ENCODE data around the gene S100A11. TPM values are rescaled to one million over a fixed set of nuclear protein-coding genes. Genes with fewer than 3 reads are reported as not detected.

The S100A11 gene
- total RNA-seq, 2 donors from 2014 or later = 113 to 239 TPM

DNA sequence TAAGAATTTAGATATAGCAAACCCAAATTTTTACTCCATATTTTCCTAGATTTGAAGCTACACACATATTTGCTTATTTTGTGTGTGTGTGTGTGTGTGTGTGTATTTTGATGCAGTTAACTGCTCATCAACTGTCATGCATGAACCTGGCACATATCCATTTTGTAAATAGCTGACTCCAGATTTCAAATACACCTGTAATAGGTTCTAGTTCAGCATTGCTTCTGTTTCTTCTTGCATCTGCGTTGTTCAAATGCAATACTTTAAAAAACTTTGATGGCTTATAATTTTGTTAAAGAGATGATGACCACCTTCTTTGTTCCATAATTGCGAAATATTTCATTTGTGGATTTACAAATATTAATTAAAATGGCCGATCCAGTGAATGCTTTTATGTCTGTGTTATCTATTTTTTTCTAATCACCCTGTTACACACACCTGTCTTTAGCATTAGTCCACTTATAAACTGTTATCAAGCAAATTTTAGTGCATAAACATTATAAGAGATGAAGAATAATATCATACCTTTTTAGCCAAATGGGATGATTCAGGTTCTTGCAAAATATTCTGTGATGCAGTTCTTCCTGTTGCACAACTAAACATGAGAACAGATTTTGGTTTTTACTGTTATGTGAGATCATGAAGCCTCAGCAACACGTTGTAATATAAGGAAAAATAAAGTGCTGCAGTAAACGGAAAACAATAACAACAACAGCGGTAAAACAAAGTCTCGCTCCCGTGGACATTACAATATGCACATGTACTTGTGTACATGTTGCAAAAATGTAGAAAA is 12.7 kb upstream of the S100A11 start:
- Mint-ChIP-seq H3K9me3 (no peaks in the 10 kb centered on the region), H3K27me3 (peaks cover 8 to 10% of the 10 kb centered on the region in 2 donors), H3K36me3 (no peaks in the 10 kb centered on the region), H3K4me1 (ENCODE audit: low read depth in 2 of 2) (peaks cover 25 to 33% of the 10 kb centered on the region in 2 donors), H3K4me3 (peak overlapping the region; percentile 66), H3K27ac (peak overlapping the region; percentile 78 to 80)
- ATAC-seq = no peak
- no peak for DNase-seq (ENCODE audit: low spot score)

DNA sequence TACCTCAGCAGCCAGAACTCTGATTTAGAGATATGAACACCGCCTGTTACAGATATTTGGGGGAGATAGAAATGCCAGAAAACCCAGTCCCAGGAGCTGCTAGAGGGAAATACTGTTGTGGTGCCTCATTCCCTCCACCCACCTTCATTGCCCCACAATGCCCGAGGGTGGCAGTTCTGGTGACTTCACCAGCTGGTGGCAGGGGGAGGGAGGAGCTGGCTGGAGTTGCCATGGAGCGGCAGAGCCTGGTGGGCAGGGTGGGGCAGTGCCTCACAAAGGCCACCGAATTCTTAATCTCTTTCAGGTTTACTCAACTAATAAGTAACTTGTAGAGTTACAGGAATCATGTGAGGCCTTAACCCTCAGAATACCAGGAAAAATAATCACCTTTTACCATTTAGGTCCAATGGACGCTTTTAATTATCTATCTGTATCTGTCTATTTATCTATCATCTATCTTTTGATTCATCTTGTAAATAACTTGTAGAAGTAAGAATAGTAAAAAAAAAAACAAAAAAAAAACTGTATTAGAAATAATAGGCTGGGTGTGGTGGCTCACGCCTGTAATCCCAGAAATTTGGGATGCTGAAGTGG is 11.7 kb upstream of the S100A11 start:
- peak; percentile 77 for DNase-seq (ENCODE audit: low spot score)
- Mint-ChIP-seq H3K27ac (peak overlapping the region; percentile 95 to 97), H3K4me3 (peak overlapping the region; percentile 78), H3K27me3 (peaks cover 2% of the 10 kb centered on the region in 2 donors), H3K36me3 (no peaks in the 10 kb centered on the region), H3K9me3 (no peaks in the 10 kb centered on the region), H3K4me1 (ENCODE audit: low read depth in 2 of 2) (peaks cover 25 to 33% of the 10 kb centered on the region in 2 donors)
- peak; percentile 52 to 64 for ATAC-seq

DNA sequence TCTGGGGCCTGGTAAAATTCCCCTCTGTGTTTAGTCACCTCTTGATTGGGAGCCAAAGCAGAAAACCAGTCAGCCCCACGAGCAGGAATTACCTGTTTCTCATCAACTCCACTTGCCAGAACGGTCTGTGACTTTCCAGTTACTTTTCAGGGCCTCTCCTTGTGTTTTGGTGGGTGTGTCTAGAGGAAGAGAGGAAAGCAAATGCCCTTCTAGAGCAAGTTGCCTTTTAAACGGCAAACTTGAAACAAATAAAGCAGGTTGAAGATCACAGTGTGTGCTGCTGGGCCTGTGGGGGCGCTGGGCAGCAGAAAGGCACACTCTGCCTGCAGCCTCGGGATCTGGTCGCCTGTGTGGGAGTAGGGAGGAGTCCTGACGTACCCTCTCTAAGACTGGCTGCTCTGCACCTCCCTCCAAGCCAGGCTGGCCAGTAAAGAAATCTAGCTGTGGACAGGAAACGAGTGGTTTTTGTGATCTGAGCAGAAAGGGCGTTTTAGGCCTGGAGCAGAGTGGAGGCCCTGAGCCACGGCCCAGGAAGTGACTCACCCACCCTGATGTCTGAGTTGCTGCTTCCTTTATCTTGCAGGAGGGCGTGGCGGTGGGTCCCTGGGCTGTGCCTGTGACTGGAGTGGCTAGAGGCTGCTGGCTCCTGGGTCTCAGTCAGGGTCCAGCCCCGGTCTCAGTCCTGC is 11.1 kb upstream of the S100A11 start:
- no peaks in the 10 kb centered on the region for H3K36me3 Mint-ChIP-seq
- H3K4me3 Mint-ChIP-seq = peak overlapping the region; percentile 78
- H3K9me3 Mint-ChIP-seq = no peaks in the 10 kb centered on the region
- no peaks in the 10 kb centered on the region for H3K27me3 Mint-ChIP-seq
- peaks cover 25 to 33% of the 10 kb centered on the region in 2 donors for H3K4me1 Mint-ChIP-seq (ENCODE audit: low read depth in 2 of 2)
- ATAC-seq = peak; percentile 97
- peak overlapping the region; percentile 95 to 97 for H3K27ac Mint-ChIP-seq
- peak; percentile 96 for DNase-seq (ENCODE audit: low spot score)

DNA sequence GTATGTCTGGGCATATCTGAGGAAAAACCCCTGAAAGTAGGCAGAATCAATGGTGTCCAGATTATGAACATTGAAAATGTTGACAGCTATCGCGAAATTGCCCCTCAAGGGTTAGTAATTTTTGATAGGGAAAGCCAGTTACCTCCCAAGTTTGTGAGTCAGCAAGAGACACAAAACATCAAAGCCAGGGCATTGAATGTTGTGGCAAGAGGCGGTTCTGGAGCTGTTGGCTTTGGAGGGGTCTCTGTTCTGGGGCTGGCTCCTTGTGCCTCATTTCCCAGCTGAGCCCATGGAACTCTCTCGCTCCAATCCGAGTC is 10.6 kb upstream of the S100A11 start:
- no peak for ATAC-seq
- H3K9me3 Mint-ChIP-seq = no peaks in the 10 kb centered on the region
- H3K4me1 Mint-ChIP-seq (ENCODE audit: low read depth in 2 of 2) = peaks cover 22 to 28% of the 10 kb centered on the region in 2 donors
- no peaks in the 10 kb centered on the region for H3K27me3 Mint-ChIP-seq
- H3K4me3 Mint-ChIP-seq = peak overlapping the region; percentile 78
- DNase-seq (ENCODE audit: low spot score) = no peak
- H3K36me3 Mint-ChIP-seq = no peaks in the 10 kb centered on the region
- H3K27ac Mint-ChIP-seq = peak overlapping the region; percentile 95 to 97

DNA sequence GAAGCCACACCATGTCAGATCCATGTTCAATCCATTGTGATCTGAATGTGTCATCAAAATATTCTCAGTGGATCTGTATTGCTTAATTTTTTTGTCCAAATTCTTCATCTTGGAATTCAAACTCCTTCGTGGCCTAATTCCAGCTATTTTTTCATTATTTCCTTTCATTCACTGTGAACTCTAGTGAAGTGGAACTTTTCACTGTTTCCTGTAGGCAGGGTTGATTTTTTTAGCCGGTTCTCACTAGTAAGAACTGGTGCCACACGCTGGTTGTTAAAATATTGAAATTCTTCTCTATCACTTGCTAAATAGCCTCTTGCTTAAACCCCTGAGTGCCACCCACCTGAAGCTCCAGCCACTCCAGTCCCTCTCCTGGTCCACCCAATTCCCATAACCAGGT is 7.6 kb upstream of the S100A11 start:
- peaks cover 11 to 14% of the 10 kb centered on the region in 2 donors for H3K4me1 Mint-ChIP-seq (ENCODE audit: low read depth in 2 of 2)

DNA sequence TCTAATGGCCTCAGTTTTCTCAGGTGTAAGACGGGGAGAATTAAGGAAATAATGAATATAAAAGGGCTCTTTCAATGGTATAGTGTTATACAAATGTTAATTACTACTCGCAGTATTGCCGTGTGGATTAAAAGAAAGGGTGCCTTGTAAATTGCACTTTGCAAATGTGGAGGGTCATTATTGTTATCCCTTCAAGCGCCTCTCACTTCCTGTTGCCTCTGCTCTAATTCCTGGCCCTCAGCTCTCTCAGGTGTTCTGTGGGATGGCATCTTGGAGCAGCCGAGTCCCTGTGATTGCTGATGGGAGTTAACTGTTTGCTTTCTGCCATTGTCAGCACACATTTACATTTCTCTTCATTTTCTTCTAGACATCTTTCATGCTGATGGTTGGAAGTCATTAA is 7.1 kb upstream of the S100A11 start:
- H3K27ac Mint-ChIP-seq = no peak overlapping the region
- ATAC-seq (no peak), DNase-seq (ENCODE audit: low spot score) (no peak)
- H3K9me3 Mint-ChIP-seq = no peaks in the 10 kb centered on the region
- no peaks in the 10 kb centered on the region for H3K36me3 Mint-ChIP-seq
- H3K4me1 Mint-ChIP-seq (ENCODE audit: low read depth in 2 of 2) = peaks cover 11 to 14% of the 10 kb centered on the region in 2 donors
- H3K27me3 Mint-ChIP-seq = no peaks in the 10 kb centered on the region
- no peak overlapping the region for H3K4me3 Mint-ChIP-seq

More for the DNA sequence above, 7.6 kb upstream of the S100A11 start:
- no peak overlapping the region for H3K27ac Mint-ChIP-seq
- DNase-seq (ENCODE audit: low spot score) (no peak), ATAC-seq (no peak)
- H3K9me3 Mint-ChIP-seq = no peaks in the 10 kb centered on the region
- no peaks in the 10 kb centered on the region for H3K36me3 Mint-ChIP-seq
- no peak overlapping the region for H3K4me3 Mint-ChIP-seq
- no peaks in the 10 kb centered on the region for H3K27me3 Mint-ChIP-seq

DNA sequence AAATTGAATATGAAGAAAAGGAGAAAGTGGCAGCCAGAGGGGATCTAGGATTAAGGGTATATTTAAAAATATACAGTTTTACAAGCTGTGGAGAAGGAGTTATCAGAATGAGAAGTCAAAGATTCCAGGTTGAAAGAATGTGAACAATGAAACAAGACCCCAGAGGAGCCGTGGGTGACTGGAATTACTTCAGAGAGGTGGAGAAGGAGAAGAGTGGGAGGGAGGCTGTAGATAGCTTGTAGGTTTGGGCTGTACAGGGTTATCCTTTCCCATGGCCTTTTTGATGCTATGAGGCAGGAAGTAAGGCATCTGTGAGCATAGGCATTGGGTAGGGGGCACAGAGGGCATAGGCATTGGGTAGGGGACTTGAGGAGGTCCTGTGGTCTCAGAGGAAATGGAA is 5.2 kb upstream of the S100A11 start:
- Mint-ChIP-seq H3K4me1 (ENCODE audit: low read depth in 2 of 2) (peaks cover 0 to 1% of the 10 kb centered on the region in 2 donors), H3K4me3 (no peak overlapping the region), H3K27me3 (no peaks in the 10 kb centered on the region), H3K36me3 (no peaks in the 10 kb centered on the region), H3K27ac (no peak overlapping the region), H3K9me3 (no peaks in the 10 kb centered on the region)
- ATAC-seq (no peak), DNase-seq (ENCODE audit: low spot score) (no peak)

DNA sequence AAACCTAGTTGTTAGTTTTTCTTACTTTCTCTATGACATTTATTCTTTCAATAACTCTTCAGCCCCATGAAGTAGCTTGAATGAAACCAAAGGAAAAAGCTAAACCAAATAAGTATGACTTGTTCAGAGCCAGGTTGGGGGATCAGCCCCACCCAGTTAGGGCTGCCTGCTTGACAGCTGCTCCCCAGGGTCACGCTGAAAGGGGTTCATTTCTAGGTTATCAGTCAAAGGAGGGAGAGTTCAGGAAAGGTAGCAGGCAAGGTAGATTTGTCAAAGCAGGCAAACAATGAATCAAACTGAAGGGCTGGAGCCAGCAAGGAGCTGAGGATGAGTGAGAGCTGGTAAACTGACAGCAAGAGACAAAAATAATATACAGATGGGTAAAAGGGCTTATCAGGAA is 3.1 kb upstream of the S100A11 start:
- Mint-ChIP-seq H3K27ac (no peak overlapping the region), H3K4me3 (no peak overlapping the region), H3K4me1 (ENCODE audit: low read depth in 2 of 2) (peaks cover 12 to 14% of the 10 kb centered on the region in 2 donors), H3K9me3 (no peaks in the 10 kb centered on the region), H3K36me3 (peaks cover 9% of the 10 kb centered on the region), H3K27me3 (no peaks in the 10 kb centered on the region)
- ATAC-seq = no peak
- DNase-seq (ENCODE audit: low spot score) = no peak

DNA sequence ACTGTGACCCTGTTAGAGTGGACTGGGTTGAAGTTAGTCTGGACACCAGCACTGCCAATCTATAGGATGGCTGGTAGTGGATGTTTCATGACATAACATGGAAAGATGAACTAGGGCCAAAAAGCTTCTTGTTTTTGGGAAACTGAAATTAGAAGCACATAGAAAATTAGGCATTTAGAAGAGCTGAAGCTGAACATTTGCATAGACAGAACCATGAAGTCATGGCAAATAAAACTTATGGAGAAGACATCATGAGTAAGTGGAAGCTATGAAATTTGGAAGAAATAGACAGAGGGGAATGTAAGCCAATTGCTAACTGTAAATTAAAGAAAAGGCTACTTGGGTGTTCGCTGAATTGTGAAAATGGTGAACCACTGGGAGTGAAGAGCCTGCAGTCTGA is 2.7 kb upstream of the S100A11 start:
- no peak overlapping the region for H3K4me3 Mint-ChIP-seq
- no peaks in the 10 kb centered on the region for H3K9me3 Mint-ChIP-seq
- H3K27me3 Mint-ChIP-seq = no peaks in the 10 kb centered on the region
- peaks cover 9% of the 10 kb centered on the region for H3K36me3 Mint-ChIP-seq
- peaks cover 17% of the 10 kb centered on the region in 2 donors for H3K4me1 Mint-ChIP-seq (ENCODE audit: low read depth in 2 of 2)
- H3K27ac Mint-ChIP-seq = no peak overlapping the region
- DNase-seq (ENCODE audit: low spot score) (no peak), ATAC-seq (no peak)

DNA sequence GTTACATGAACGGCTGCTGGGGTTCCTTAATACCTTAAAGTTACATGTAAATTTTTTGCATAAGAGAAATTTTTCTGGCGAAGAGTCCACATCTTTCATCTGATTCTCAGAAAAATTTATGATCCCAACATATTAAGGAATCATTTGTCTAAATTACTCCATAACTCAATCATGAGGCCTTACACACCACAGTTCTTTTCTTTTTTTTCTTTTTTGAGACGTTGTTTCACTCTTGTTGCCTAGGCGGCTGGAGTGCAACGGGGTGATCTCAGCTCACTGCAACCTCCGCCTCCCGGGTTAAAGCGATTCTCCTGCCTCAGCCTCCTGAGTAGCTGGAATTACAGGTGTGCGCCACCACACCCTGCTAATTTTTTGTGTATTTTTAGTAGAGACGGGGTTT is 2.1 kb upstream of the S100A11 start:
- no peak for ATAC-seq
- H3K9me3 Mint-ChIP-seq = no peaks in the 10 kb centered on the region
- H3K27me3 Mint-ChIP-seq = no peaks in the 10 kb centered on the region
- H3K36me3 Mint-ChIP-seq = peaks cover 9% of the 10 kb centered on the region
- H3K27ac Mint-ChIP-seq = no peak overlapping the region
- H3K4me3 Mint-ChIP-seq = no peak overlapping the region
- peaks cover 21 to 23% of the 10 kb centered on the region in 2 donors for H3K4me1 Mint-ChIP-seq (ENCODE audit: low read depth in 2 of 2)
- DNase-seq (ENCODE audit: low spot score) = no peak

DNA sequence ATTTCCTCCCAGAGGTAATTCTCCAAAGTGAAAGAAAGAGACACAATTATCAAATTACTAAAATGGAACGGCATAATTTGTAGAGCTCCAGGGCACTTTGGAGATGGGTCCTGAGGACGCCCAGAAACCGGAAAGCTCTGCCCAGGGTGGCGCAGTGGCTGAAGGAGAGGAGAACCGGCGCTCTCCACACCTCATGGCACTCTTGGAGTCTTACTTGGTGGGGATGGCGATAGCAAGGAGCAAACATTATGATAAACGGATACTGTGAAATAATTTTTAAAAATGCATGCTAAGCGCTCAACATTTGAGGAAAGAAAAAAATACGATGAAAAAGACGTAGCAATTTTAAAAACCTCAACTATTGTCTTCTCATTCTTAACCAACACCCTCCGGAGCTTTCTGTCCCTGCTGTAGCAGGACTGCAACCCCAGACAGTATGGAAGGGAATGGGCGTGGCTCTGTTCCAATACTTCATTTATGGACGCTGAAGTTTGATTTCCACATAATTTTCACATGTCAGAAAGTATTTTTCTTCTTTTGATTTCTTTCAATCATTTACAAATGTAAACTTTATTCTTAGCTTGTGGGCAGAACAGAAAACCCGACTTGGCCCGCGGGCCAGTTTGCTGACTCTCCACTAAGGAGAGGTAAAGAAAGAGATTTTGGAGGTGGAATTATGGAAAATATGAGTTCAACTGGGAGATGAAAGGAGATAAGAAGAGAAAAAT is 1.1 kb downstream of the S100A11 start:
- Mint-ChIP-seq H3K9me3 (no peaks in the 10 kb centered on the region), H3K27me3 (no peaks in the 10 kb centered on the region), H3K4me3 (peak overlapping the region; percentile 99), H3K4me1 (ENCODE audit: low read depth in 2 of 2) (peaks cover 34% of the 10 kb centered on the region in 2 donors), H3K36me3 (peaks cover 30% of the 10 kb centered on the region), H3K27ac (peak overlapping the region; percentile 92 to 98)
- ATAC-seq = no peak
- DNase-seq (ENCODE audit: low spot score) = no peak

DNA sequence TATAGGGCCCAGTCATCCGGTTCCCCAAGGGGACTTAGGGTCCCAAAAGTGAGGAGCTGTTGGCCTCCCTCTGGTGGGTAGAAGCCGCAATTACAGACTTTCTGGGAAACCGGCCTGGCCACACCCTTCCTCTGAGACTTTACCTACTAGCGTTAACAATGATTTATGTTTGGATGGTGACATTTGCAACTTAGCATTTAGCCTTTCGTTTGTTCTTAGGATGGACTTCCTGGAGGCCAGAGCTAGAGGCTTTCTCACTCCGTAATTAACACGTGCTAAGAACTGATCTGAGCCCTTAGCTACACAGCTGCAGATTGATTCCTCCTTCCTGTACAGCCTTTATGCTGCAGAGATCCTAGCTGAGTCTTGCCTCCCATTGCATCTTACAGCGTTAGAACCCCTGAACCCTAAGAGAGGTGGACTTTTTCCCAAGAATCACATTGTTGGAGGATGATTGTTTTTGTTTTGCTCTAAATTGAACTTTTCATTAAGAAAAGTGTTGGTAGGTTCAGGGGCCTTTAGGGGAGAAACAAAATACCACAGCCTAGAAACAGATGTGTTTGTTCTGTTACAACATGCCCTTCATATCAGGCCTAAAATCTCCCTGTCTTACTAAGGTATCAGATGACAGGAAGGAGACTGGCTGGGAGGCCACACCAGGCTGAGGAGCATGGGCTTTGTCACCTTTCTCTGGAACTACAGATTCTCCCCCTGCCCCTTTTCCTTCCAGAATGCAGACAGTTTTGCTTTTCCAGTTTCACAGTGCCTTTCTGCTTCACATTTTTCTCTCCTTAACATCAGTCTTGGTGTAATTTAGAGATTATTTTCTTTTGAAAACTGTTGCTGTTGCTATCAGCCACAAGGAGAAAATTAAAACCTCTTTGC is 1.9 kb downstream of the S100A11 start:
- Mint-ChIP-seq H3K36me3 (peaks cover 34% of the 10 kb centered on the region), H3K4me1 (ENCODE audit: low read depth in 2 of 2) (peaks cover 36% of the 10 kb centered on the region in 2 donors), H3K9me3 (no peaks in the 10 kb centered on the region), H3K27me3 (no peaks in the 10 kb centered on the region), H3K27ac (peak overlapping the region; percentile 92 to 98), H3K4me3 (peak overlapping the region; percentile 99)
- no peak for DNase-seq (ENCODE audit: low spot score)
- ATAC-seq = peak; percentile 64 to 71

DNA sequence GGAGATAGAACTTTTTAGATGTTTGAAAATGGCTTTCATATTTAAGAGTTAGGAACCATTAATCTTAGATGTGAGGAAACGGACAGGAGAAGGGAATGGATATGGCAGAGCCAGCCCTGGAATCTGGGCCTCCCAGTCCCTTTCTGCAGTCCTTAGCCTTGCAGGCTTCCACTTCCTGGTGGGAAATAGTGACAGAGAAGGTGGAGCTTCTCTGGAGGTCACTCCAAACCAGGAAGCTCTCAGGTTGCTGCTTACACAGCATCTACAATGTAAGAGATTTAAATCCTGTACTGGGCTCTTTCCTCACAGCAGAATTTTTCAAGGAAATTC is 2.5 kb downstream of the S100A11 start:
- H3K4me3 Mint-ChIP-seq = peak overlapping the region; percentile 99
- peaks cover 38 to 42% of the 10 kb centered on the region in 2 donors for H3K4me1 Mint-ChIP-seq (ENCODE audit: low read depth in 2 of 2)
- no peaks in the 10 kb centered on the region for H3K9me3 Mint-ChIP-seq
- peak overlapping the region; percentile 92 to 98 for H3K27ac Mint-ChIP-seq
- DNase-seq (ENCODE audit: low spot score) = no peak
- no peaks in the 10 kb centered on the region for H3K27me3 Mint-ChIP-seq
- H3K36me3 Mint-ChIP-seq = peaks cover 39% of the 10 kb centered on the region
- ATAC-seq = no peak

All from natural killer cell treated with Interleukin-12 subunit alpha and Interleukin-12 subunit beta and Interleukin-15 and Interleukin-18, amount 100 ng/mL, for 72 hours (primary cell).